ENCODE data around the gene EVI5.

The EVI5 gene

GRCh38 chr1:92690212-92690906 is 94.5 kb downstream of the EVI5 start:
- H3K4me3 ChIP-seq (ENCODE audit: low read depth in 1 of 2, low read length in 2 of 2), result no peak overlapping the region
- H3K9ac ChIP-seq (ENCODE audit: low read depth, low read length), result no peak overlapping the region
- DNase-seq (no peak), ATAC-seq (ENCODE audit: insufficient read depth, low read depth) (no peak)
- TF ChIP-seq, protein P1, sequence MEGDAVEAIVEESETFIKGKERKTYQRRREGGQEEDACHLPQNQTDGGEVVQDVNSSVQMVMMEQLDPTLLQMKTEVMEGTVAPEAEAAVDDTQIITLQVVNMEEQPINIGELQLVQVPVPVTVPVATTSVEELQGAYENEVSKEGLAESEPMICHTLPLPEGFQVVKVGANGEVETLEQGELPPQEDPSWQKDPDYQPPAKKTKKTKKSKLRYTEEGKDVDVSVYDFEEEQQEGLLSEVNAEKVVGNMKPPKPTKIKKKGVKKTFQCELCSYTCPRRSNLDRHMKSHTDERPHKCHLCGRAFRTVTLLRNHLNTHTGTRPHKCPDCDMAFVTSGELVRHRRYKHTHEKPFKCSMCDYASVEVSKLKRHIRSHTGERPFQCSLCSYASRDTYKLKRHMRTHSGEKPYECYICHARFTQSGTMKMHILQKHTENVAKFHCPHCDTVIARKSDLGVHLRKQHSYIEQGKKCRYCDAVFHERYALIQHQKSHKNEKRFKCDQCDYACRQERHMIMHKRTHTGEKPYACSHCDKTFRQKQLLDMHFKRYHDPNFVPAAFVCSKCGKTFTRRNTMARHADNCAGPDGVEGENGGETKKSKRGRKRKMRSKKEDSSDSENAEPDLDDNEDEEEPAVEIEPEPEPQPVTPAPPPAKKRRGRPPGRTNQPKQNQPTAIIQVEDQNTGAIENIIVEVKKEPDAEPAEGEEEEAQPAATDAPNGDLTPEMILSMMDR (IDR thresholded peaks at IDR 0.05; ENCODE audit: borderline replicate concordance, extremely low read depth, low read length, poor library complexity, severe bottlenecking), result no peak
- TF ChIP-seq EZH2 (IDR thresholded peaks at IDR 0.05; ENCODE audit: borderline replicate concordance, low read depth, low read length, severe bottlenecking), result no peak
- H3K4me1 ChIP-seq (ENCODE audit: insufficient read depth, low read length), result no peaks in the 10 kb centered on the region
- no peaks in the 10 kb centered on the region for H3K79me2 ChIP-seq (ENCODE audit: insufficient read depth, low read length)
- H3K4me2 ChIP-seq (ENCODE audit: insufficient read depth, low read length), result no peak overlapping the region
- H3K27me3 ChIP-seq (ENCODE audit: insufficient read depth, low read length, poor library complexity), result no peaks in the 10 kb centered on the region
- H2AFZ ChIP-seq (ENCODE audit: low read depth, low read length), result no peak overlapping the region
- H3K27ac ChIP-seq (ENCODE audit: low read length), result no peak overlapping the region
- H4K20me1 ChIP-seq (ENCODE audit: insufficient read depth, low read length), result no peaks in the 10 kb centered on the region
- no peaks in the 10 kb centered on the region for H3K36me3 ChIP-seq (ENCODE audit: insufficient read depth, low read length)
- H3K9me3 ChIP-seq (ENCODE audit: insufficient read depth, low read length, severe bottlenecking), result no peaks in the 10 kb centered on the region

GRCh38 chr1:92679980-92680379 is 104.9 kb downstream of the EVI5 start:
- Histone ChIP-seq H3K4me3 (ENCODE audit: low read depth in 1 of 2, low read length in 2 of 2) (no peak overlapping the region), H3K9me3 (ENCODE audit: insufficient read depth, low read length, severe bottlenecking) (no peaks in the 10 kb centered on the region), H3K4me1 (ENCODE audit: insufficient read depth, low read length) (no peaks in the 10 kb centered on the region), H4K20me1 (ENCODE audit: insufficient read depth, low read length) (no peaks in the 10 kb centered on the region), H3K36me3 (ENCODE audit: insufficient read depth, low read length) (no peaks in the 10 kb centered on the region), H3K27ac (ENCODE audit: low read length) (no peak overlapping the region), H3K79me2 (ENCODE audit: insufficient read depth, low read length) (no peaks in the 10 kb centered on the region), H3K4me2 (ENCODE audit: insufficient read depth, low read length) (no peak overlapping the region), H3K9ac (ENCODE audit: low read depth, low read length) (no peak overlapping the region), H3K27me3 (ENCODE audit: insufficient read depth, low read length, poor library complexity) (no peaks in the 10 kb centered on the region), H2AFZ (ENCODE audit: low read depth, low read length) (no peak overlapping the region)
- ATAC-seq (ENCODE audit: insufficient read depth, low read depth) (no peak), DNase-seq (no peak)
- TF ChIP-seq, protein P1 (IDR thresholded peaks at IDR 0.05; ENCODE audit: borderline replicate concordance, extremely low read depth, low read length, poor library complexity, severe bottlenecking), result no peak
- no peak for TF ChIP-seq EZH2 (IDR thresholded peaks at IDR 0.05; ENCODE audit: borderline replicate concordance, low read depth, low read length, severe bottlenecking)

GRCh38 chr1:92663775-92664174 is 121.1 kb downstream of the EVI5 start:
- Histone ChIP-seq H3K36me3 (ENCODE audit: insufficient read depth, low read length) (no peaks in the 10 kb centered on the region), H3K9ac (ENCODE audit: low read depth, low read length) (no peak overlapping the region), H3K27ac (ENCODE audit: low read length) (no peak overlapping the region), H3K4me1 (ENCODE audit: insufficient read depth, low read length) (no peaks in the 10 kb centered on the region), H3K4me3 (ENCODE audit: low read depth in 1 of 2, low read length in 2 of 2) (no peak overlapping the region), H4K20me1 (ENCODE audit: insufficient read depth, low read length) (no peaks in the 10 kb centered on the region), H3K27me3 (ENCODE audit: insufficient read depth, low read length, poor library complexity) (no peaks in the 10 kb centered on the region), H3K9me3 (ENCODE audit: insufficient read depth, low read length, severe bottlenecking) (no peaks in the 10 kb centered on the region), H3K79me2 (ENCODE audit: insufficient read depth, low read length) (no peaks in the 10 kb centered on the region), H3K4me2 (ENCODE audit: insufficient read depth, low read length) (no peak overlapping the region), H2AFZ (ENCODE audit: low read depth, low read length) (no peak overlapping the region)
- DNase-seq (no peak), ATAC-seq (ENCODE audit: insufficient read depth, low read depth) (no peak)
- TF ChIP-seq, protein P1 (IDR thresholded peaks at IDR 0.05; ENCODE audit: borderline replicate concordance, extremely low read depth, low read length, poor library complexity, severe bottlenecking), result no peak
- TF ChIP-seq EZH2 (IDR thresholded peaks at IDR 0.05; ENCODE audit: borderline replicate concordance, low read depth, low read length, severe bottlenecking), result no peak

Measured in DND-41 (cell line).